ENCODE data around the gene MYO1F. TPM values are rescaled to one million over a fixed set of nuclear protein-coding genes. Genes with fewer than 3 reads are reported as not detected.
A peak's percentile ranks its signal among the peaks of the same experiment; 100 is the strongest.

The MYO1F gene
- polyA plus RNA-seq, 3 donors, result 121 to 707 (median 197) TPM

GRCh38 chr19:8545743-8546142, 31.5 kb downstream of the MYO1F start:
- Histone ChIP-seq H2AFZ (ENCODE audit: insufficient read depth, low read depth, low read length, poor library complexity, severe bottlenecking) (no peak overlapping the region), H3K27ac (ENCODE audit: low read depth in 1 of 2, low read length in 2 of 2) (peak overlapping the region; percentile 16 to 31), H3K9ac (ENCODE audit: insufficient read depth, low read length, poor library complexity, severe bottlenecking) (no peak overlapping the region), H3K4me3 (replicated peaks in 1 of 3; ENCODE audit: low read depth in 2 of 3, low read length in 3 of 3) (no peak overlapping the region), H3K4me2 (replicated peaks; ENCODE audit: extremely low read depth, low read length, poor library complexity, severe bottlenecking) (no peak overlapping the region), H3K4me1 (ENCODE audit: control insufficient read depth in 1 of 2, insufficient read depth in 2 of 2, low read length in 2 of 2) (peaks cover 13 to 19% of the 10 kb centered on the region in 2 donors), H4K20me1 (ENCODE audit: insufficient read depth, low read length) (peaks cover 95% of the 10 kb centered on the region), H3K79me2 (ENCODE audit: insufficient read depth, low read length) (peaks cover 74% of the 10 kb centered on the region), H3K27me3 (ENCODE audit: control insufficient read depth in 2 of 2, insufficient read depth in 2 of 2, low read length in 2 of 2) (no peaks in the 10 kb centered on the region), H3K36me3 (replicated peaks in 1 of 2; ENCODE audit: control insufficient read depth in 1 of 2, insufficient read depth in 2 of 2, low read length in 2 of 2) (peaks cover 77 to 91% of the 10 kb centered on the region in 2 donors), H3K9me3 (replicated peaks in 1 of 2; ENCODE audit: control insufficient read depth in 1 of 2, insufficient read depth in 1 of 2, low read length in 2 of 2) (no peaks in the 10 kb centered on the region)
- intact Hi-C loops (cut with micrococcal nuclease), result no loop called here
- H3K4me3 Mint-ChIP-seq, result no peak overlapping the region
- TF ChIP-seq CTCF (IDR thresholded peaks at IDR 0.05), result no peak
- DNase-seq, result no peak
- peaks cover 52 to 95% of the 10 kb centered on the region in 2 donors for H3K36me3 Mint-ChIP-seq
- peak overlapping the region in 3 of 7 donors; percentile 20 to 46 (median 40) for H3K27ac Mint-ChIP-seq
- H3K27me3 Mint-ChIP-seq (ENCODE audit: low read depth in 3 of 3), result no peaks in the 10 kb centered on the region
- peaks cover 12% of the 10 kb centered on the region for H3K4me1 Mint-ChIP-seq
- no peaks in the 10 kb centered on the region for H3K9me3 Mint-ChIP-seq
- WGBS (ENCODE audit: insufficient coverage), result 93% methylated on average over 3 of the region's 8 CpGs

GRCh38 chr19:8544168-8544567, 33.1 kb downstream of the MYO1F start:
- peaks cover 55 to 93% of the 10 kb centered on the region in 2 donors for H3K36me3 Mint-ChIP-seq
- H3K4me1 ChIP-seq (ENCODE audit: control insufficient read depth in 1 of 2, insufficient read depth in 2 of 2, low read length in 2 of 2), result peaks cover 16 to 24% of the 10 kb centered on the region in 2 donors
- intact Hi-C loops (cut with micrococcal nuclease), result loop anchor here (5.0 kb wide), 1 partner anchor 33 kb away; the partner anchor contains the start of gene MYO1F (in 2 of the 2)
- H3K36me3 ChIP-seq (replicated peaks in 1 of 2; ENCODE audit: control insufficient read depth in 1 of 2, insufficient read depth in 2 of 2, low read length in 2 of 2), result peaks cover 74 to 90% of the 10 kb centered on the region in 2 donors
- H2AFZ ChIP-seq (ENCODE audit: insufficient read depth, low read depth, low read length, poor library complexity, severe bottlenecking), result no peak overlapping the region
- H3K4me3 ChIP-seq (replicated peaks in 1 of 3; ENCODE audit: low read depth in 2 of 3, low read length in 3 of 3), result no peak overlapping the region
- H3K4me3 Mint-ChIP-seq, result no peak overlapping the region
- no peak overlapping the region for H3K9ac ChIP-seq (ENCODE audit: insufficient read depth, low read length, poor library complexity, severe bottlenecking)
- H3K27ac Mint-ChIP-seq, result no peak overlapping the region
- no peaks in the 10 kb centered on the region for H3K9me3 ChIP-seq (replicated peaks in 1 of 2; ENCODE audit: control insufficient read depth in 1 of 2, insufficient read depth in 1 of 2, low read length in 2 of 2)
- H4K20me1 ChIP-seq (ENCODE audit: insufficient read depth, low read length), result peaks cover 96% of the 10 kb centered on the region
- WGBS (ENCODE audit: insufficient coverage), result 91% methylated on average over 9 of the region's 20 CpGs
- H3K4me2 ChIP-seq (replicated peaks; ENCODE audit: extremely low read depth, low read length, poor library complexity, severe bottlenecking), result no peak overlapping the region
- no peaks in the 10 kb centered on the region for H3K27me3 Mint-ChIP-seq (ENCODE audit: low read depth in 3 of 3)
- peaks cover 17% of the 10 kb centered on the region for H3K4me1 Mint-ChIP-seq
- no peaks in the 10 kb centered on the region for H3K9me3 Mint-ChIP-seq
- no peak for DNase-seq
- no peak overlapping the region for H3K27ac ChIP-seq (ENCODE audit: low read depth in 1 of 2, low read length in 2 of 2)
- no peak for TF ChIP-seq CTCF (IDR thresholded peaks at IDR 0.05)
- no peaks in the 10 kb centered on the region for H3K27me3 ChIP-seq (ENCODE audit: control insufficient read depth in 2 of 2, insufficient read depth in 2 of 2, low read length in 2 of 2)
- H3K79me2 ChIP-seq (ENCODE audit: insufficient read depth, low read length), result peaks cover 73% of the 10 kb centered on the region

Data from CD14-positive monocyte (primary cell).